ENCODE measurements around the gene ATP9B. TPM values are rescaled to one million over a fixed set of nuclear protein-coding genes. Genes with fewer than 3 reads are reported as not detected.

The ATP9B gene
- total RNA-seq, 1 donor from 2014 or later, result 43.9 TPM

GRCh38 chr18:79210002-79210910 lies 141.1 kb downstream of the ATP9B start:
- Histone ChIP-seq H3K27me3 (no peaks in the 10 kb centered on the region), H3K4me1 (no peaks in the 10 kb centered on the region), H3K4me3 (no peak overlapping the region), H3K27ac (no peak overlapping the region), H3K9me3 (no peaks in the 10 kb centered on the region), H3K36me3 (peaks cover 16% of the 10 kb centered on the region)
- DNase-seq, result no peak
- ATAC-seq, result peak; percentile 66
- TF ChIP-seq CTCF (IDR thresholded peaks at IDR 0.05), result no peak
- intact Hi-C loops (cut with DNase I), result no loop called here

- Histone ChIP-seq H3K27ac (no peak overlapping the region), H3K4me1 (no peaks in the 10 kb centered on the region), H3K36me3 (peaks cover 17% of the 10 kb centered on the region), H3K27me3 (no peaks in the 10 kb centered on the region), H3K4me3 (no peak overlapping the region), H3K9me3 (no peaks in the 10 kb centered on the region)
- no peak for DNase-seq
- no peak for ATAC-seq
- TF ChIP-seq CTCF (IDR thresholded peaks at IDR 0.05), result no peak
- intact Hi-C loops (cut with DNase I), result no loop called here
Observed at GRCh38 chr18:79211844-79212243, 142.7 kb downstream of the ATP9B start.

DNA sequence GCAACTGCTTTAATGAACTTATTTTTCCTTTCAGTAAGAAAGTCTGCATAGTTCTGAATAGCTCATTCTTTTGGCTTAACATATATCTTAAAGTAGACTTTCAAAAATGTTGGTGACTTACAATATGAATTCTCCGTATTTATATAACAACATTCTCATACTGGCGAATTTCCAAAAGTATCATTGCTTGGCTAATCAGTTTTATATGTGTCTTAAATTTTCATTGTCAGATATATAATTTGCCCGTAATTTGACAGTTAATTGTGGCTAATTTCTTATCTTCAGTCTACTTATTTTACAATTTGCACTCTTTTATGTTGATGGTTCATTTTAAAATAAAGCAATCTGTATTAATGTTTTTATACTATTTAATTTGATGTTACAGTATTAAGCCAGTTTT lies 144.9 kb downstream of the ATP9B start:
- Histone ChIP-seq H3K4me1 (no peaks in the 10 kb centered on the region), H3K4me3 (no peak overlapping the region), H3K9me3 (no peaks in the 10 kb centered on the region), H3K27ac (no peak overlapping the region), H3K36me3 (peaks cover 10% of the 10 kb centered on the region), H3K27me3 (no peaks in the 10 kb centered on the region)
- intact Hi-C loops (cut with DNase I), result no loop called here
- no peak for DNase-seq
- no peak for TF ChIP-seq CTCF (IDR thresholded peaks at IDR 0.05)
- no peak for ATAC-seq

GRCh38 chr18:79216176-79216575 lies 147.0 kb downstream of the ATP9B start:
- ATAC-seq (peak; percentile 43), DNase-seq (no peak)
- peaks cover 17% of the 10 kb centered on the region for H3K36me3 ChIP-seq
- intact Hi-C loops (cut with DNase I), result no loop called here
- no peak overlapping the region for H3K4me3 ChIP-seq
- H3K4me1 ChIP-seq, result no peaks in the 10 kb centered on the region
- TF ChIP-seq CTCF (IDR thresholded peaks at IDR 0.05), result no peak
- H3K27me3 ChIP-seq, result no peaks in the 10 kb centered on the region
- no peak overlapping the region for H3K27ac ChIP-seq
- no peaks in the 10 kb centered on the region for H3K9me3 ChIP-seq

GRCh38 chr18:79217979-79218604 lies 148.9 kb downstream of the ATP9B start:
- Histone ChIP-seq H3K27me3 (no peaks in the 10 kb centered on the region), H3K4me1 (no peaks in the 10 kb centered on the region), H3K9me3 (no peaks in the 10 kb centered on the region), H3K36me3 (peaks cover 17% of the 10 kb centered on the region), H3K27ac (no peak overlapping the region), H3K4me3 (no peak overlapping the region)
- ATAC-seq (no peak), DNase-seq (no peak)
- intact Hi-C loops (cut with DNase I), result no loop called here
- TF ChIP-seq CTCF (IDR thresholded peaks at IDR 0.05), result no peak

Data from upper lobe of right lung (tissue), 1 donor.